ENCODE data around the gene USP2.

- TF ChIP-seq TOX (CRISPR knock-in tag; IDR thresholded peaks at IDR 0.05; ENCODE audit: borderline replicate concordance) (no peak), ZNF8 (CRISPR knock-in tag; IDR thresholded peaks at IDR 0.05) (no peak), ZFP3 (CRISPR knock-in tag; IDR thresholded peaks at IDR 0.05) (no peak), RARB (CRISPR knock-in tag; IDR thresholded peaks at IDR 0.05) (no peak), POU6F1 (CRISPR knock-in tag; IDR thresholded peaks at IDR 0.05; ENCODE audit: borderline replicate concordance, low read depth) (no peak), CSDC2 (CRISPR knock-in tag; IDR thresholded peaks at IDR 0.05) (no peak), ESRRG (CRISPR knock-in tag; IDR thresholded peaks at IDR 0.05) (no peak), ZFP30 (CRISPR knock-in tag; IDR thresholded peaks at IDR 0.05) (no peak), ZNF70 (CRISPR knock-in tag; IDR thresholded peaks at IDR 0.05) (no peak), CSRNP3 (CRISPR knock-in tag; IDR thresholded peaks at IDR 0.05) (no peak), PATZ1 (CRISPR knock-in tag; IDR thresholded peaks at IDR 0.05; ENCODE audit: borderline replicate concordance) (no peak), SNAI2 (CRISPR knock-in tag; IDR thresholded peaks at IDR 0.05) (no peak), ISL1 (CRISPR knock-in tag; IDR thresholded peaks at IDR 0.05) (no peak), PPARA (CRISPR knock-in tag; IDR thresholded peaks at IDR 0.05; ENCODE audit: borderline replicate concordance) (no peak)
Measured at GRCh38 chr11:119320240-119320775, 61.2 kb downstream of the USP2 start.

Measured in SK-N-SH treated with all-trans-retinoic acid at 6 μM for 48 hours (cell line).